ENCODE measurements around the gene LYPD6.

- TF ChIP-seq GATA3 (IDR thresholded peaks at IDR 0.05; ENCODE audit: low read depth, low read length) (no peak), GATA2 (IDR thresholded peaks at IDR 0.05; ENCODE audit: low read depth, low read length) (no peak)
These were observed 80.5 kb downstream of the LYPD6 start for GRCh38 chr2:149410701-149411484.
